Muscle of back (tissue), 11 donors: Measurements from ENCODE around the gene CFAP161. TPM values are rescaled to one million over a fixed set of nuclear protein-coding genes. Genes with fewer than 3 reads are reported as not detected.
"Not testable (repeated sequence)": the region's sequence is repeated elsewhere in the genome, so short reads cannot be mapped to it uniquely, and the experiment has no call there.

Source experiments
- DNase-seq, 3 donors: peaks; one replicate each; pipeline versions ENCODE4 v3.0.0 to v3.0.0-alpha.2; 2013
- polyA plus RNA-seq, 10 donors: library from polyadenylated mRNA; unstranded; fragments of 120-200 nt; gene quantifications; one replicate each; pipeline ENCODE4 v1.2.1, GENCODE V29; 2013; ENCODE audit not compliant: insufficient read length in 10 of 10

The CFAP161 gene
- polyA plus RNA-seq, 10 donors, result 0.27 to 1.3 (median 0.56) TPM; not detected in 1

DNA sequence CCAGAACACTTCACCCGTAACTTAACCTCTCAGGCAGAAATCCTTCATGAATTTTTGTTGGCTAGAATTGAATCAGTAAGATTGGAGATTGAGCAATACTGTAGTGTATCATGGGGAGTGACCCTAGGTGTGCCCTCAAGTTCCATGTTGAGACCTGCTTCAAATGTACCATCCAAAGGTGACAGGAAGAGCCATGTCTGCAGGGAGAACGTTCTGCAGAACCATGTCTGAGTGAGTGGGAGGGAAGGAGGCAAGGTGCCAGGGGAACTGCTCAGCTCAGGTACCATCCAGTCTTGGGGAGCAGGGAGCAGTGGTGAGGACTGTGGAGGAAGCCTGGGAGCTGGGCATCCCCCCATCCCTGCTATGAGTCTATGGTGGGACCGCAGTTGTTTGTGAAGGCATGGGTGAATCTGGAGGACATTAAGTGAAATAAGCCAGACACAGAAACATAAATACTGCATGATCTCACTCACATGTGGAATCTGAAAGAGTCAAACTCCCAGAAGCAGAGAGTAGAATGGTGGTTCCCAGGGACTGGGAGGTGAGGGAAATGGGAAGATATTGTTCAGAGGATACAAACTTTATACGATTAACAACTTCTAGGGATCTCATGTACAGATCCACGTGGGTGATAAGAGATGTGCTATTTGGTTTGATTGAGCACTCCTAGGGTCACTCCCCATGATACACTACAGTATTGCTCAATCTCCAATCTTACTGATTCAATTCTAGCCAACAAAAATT, 23.3 kb downstream of the CFAP161 start:
- peak in 1 of 3 donors; percentile 68 for DNase-seq

DNA sequence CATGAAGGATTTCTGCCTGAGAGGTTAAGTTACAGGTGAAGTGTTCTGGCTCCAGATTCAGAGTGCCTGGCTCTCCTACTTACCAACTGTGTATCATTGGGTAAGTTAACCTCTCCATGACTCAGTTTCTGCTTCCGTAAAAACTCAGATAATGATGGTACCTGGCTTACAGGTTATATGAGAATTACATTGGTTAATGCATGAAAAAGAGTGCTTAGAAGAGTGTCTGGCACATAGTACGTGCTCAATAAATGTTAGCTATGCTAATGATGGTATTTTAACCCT, 23.8 kb downstream of the CFAP161 start:
- DNase-seq, result no peak

DNA sequence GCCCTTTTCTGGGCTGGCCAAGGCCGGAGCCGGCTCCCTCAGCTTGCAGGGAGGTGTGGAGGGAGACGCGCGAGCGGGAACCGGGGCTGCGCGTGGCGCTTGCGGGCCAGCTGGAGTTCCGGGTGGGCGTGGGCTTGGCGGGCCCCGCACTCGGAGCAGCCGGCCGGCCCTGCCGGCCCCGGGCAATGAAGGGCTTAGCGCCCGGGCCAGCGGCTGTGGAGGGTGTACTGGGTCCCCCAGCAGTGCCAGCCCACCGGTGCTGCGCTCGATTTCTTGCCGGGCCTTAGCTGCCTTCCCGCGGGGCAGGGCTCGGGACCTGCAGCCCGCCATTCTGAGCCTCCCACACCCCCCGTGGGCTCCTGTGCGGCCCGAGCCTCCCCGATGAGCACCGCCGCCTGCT, 24.5 kb downstream of the CFAP161 start:
- DNase-seq, result not testable (repeated sequence)

DNA sequence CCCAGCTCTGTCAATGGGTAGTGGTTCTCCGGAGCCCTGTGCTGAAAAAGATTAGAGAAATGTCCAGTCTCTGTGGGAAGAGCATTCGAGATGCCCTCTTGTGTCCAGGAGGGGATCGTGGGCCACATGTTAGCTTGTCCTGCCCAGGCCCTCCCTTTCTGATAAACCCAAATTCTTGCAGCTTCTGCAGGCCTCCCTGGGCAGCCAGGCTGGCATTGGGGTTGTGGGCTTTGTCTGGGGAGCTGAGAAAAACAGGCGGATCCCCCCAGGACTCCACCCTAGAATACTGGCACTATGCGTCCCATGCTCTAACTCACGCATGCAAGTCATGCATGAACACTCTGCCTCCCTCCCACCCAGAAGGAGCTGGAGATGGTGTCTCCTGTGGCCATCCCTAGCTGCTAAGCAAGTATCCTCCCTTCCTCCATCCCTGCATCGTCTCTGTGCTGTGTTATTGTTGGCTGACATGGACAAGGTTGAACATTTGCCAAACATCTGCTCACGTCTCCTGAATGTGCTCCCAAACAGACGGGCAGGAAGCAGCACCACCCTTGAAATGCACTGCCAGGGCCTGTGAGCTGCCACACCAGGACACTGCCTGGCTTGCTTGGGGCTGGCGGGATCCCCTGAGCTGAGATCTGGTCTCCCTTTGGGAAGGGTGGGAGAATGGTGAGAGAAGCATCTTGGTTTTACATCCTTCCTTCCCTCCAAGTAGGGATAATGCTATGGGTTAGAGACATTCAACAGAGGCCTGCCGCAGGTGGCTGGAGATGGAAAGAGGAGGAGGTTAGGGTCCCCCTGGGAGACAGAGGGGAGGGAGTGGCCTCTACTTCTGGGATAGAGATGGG, 26.5 kb downstream of the CFAP161 start:
- peak; percentile 89 to 97 (median 91) for DNase-seq

DNA sequence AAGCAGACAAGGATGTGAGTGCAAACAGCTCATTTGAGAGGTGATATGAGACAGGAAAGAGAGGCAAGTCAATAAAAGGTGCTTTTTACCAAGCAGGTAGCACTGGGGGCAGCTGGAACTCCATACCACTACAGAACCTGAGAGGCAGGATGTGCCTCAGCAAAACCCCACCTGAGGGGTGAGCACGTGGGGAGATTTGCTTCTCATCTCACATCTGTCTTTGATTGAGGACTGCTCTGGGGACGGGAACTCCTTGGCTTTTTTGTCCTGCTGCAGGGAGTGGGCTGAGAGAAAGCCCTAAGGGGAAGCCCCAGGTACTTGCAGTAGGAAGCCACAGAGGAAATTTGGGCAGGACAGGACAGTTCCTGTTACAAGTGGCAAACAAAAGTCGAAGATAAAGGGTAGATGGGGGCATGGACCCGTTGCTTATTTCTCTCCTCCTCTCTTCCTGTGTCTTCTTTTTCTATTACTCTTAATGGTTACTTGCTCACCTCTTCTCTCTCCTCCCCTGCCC, 27.1 kb downstream of the CFAP161 start:
- no peak for DNase-seq

DNA sequence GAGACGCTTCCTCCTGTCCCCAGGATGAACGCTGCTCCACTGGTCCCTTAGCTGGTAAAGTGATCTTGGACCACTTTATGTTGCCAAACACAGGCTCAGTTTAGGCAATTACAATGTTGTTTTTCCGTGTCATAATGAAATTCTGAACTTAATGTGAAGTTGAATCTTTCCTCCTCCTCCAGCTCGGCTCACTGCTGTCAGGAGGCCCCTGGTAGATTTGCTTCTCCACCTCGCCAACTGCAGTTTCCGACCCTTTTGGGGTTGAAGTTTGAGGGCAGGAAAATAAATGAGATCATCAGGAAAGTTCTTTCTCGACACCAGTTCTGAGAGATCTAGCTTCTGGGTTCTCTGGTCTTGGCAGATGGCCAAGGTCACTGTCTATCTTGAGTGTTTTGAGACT, 27.8 kb downstream of the CFAP161 start:
- DNase-seq, result no peak

DNA sequence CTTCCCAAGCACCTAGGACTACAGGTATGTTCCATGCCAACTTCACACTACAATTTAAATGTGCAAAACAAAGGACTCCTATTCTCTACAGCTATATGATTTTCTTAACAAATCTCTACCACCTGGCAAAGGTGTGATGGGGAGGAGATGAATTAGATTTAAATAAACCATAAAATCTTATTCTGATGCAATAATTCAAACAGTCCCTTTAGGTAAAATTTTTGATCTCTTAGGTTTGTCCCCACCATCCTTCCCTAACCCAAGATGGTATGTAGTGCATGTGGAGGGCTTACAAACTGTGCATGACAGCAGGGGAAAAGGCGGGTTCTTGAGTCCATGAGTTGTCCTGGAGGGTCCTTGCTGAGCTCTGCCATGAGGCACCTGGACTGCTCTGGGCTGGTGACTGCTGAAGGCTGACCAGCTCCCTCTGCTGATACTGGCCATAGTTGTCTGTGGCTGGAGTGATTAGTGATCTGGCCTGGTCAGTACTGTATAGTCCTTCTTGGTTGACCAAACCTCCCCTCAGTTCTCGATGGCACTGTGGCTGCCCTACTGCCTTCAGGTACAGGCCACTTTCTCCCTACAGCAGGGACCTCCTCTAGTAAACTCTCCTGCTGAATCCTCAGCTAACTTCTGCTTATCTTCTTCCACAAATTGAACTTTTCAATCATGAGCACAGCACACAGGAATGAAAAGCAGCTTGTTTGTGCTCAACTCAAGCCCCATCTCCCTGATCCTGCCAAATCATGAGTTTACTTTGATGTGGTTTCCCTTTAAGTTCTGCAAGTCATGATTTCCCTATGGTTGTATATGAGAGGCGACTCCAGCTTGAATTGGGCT, 30.1 kb downstream of the CFAP161 start:
- DNase-seq, result peak in 1 of 3 donors; percentile 74

DNA sequence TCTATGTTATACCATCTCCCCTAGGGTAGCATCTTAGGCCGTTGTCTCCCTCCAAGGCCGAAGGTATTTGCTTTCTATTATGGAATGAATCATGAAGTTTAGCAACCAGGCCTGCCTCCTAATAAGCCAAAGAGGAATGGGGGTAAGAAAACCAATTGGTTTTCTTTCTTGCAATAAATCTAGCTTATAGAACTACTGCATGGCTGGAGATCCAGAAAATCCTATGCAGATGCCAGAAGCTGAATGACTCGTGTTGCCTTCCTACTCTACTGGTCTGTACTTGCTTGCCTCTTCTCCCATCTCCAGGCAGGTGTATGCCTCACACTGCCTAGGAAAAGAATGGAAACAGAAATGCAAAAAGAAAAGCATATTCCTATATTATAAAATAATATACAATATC, 31.5 kb downstream of the CFAP161 start:
- DNase-seq, result no peak

DNA sequence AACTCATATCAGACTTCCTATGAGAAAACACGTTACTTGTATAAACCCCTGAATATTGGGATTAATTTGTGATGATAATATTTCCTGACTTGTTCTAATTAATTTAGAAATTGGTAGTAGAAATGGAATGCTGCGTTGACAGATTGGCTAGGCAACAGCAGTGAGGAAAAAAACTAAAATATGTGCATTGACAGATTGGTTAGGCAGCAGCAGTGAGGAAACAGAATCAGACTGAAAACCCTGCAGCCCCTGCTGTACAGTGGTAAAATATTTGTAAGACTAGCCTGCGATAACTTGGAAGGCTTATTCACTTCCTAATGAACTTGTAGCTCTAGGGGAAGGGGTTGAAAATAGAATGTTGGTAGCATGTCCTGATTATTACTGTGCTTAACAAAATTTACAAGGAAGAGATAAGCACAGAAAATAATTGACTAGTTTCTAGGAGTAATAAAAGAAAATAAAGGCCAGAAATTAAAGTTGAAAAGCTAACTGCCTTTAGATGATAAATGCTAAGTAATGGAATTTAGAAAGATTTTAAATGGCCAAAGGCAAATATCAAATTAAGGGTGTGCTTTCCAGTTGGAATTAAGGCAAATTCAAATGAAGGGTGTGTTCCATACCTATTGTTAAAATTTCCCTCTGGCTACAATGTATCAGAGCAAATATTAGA, 32.7 kb downstream of the CFAP161 start:
- DNase-seq, result no peak

DNA sequence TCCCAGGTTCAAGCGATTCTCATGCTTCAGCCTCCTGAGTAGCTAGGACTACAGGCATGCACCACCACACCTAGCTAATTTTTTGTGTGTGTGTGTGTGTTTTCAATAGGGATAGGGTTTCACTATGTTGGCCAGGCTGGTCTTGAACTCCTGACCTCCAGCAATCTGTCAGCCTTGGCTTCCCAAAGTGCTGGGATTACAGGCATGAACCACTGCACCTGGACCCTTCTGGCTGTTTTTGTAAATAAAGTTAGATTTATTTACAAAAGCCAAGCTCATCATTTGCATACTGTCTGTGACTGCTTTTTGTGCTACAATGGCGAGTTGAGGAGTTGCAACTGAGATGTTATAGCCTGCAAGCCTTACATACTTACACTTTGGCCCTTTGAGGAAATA, 34.1 kb downstream of the CFAP161 start:
- DNase-seq, result no peak

DNA sequence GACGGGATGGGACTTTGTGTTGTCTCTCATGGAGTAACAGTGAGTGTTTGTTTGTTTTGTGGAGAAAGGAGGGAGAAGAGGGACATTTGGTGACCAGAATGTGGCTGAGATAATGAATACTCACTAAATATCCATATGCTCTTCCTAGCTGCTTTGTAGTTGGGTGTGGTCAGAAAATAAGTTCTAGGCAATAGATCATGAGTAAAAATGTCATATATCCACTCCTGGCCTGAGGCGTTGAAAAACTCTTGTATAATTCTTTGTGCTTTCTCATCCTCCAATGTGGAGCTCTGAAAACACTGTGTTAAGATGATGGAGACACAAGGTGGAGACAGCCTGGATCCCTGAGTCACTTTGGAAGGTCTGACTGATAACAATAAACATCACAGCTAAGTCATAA, 34.6 kb downstream of the CFAP161 start:
- DNase-seq, result no peak

DNA sequence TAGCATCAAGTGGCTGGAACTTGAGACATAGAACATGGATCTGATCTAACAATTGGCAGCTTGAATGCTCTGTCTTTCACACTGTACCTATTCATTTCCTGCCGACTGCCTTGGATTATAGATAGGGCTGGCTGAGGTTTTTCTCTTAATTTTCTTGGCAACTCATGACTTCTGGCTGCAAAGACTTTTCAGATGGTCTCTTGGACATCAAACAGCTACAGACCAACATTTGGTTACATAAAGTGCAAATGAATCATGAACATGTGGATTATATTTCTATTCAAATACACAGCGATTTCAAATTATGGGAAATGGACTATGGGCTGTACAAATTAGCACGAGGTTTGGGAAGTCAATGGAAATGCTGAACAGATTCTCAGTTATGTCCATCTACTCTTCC, 36.4 kb downstream of the CFAP161 start:
- no peak for DNase-seq

DNA sequence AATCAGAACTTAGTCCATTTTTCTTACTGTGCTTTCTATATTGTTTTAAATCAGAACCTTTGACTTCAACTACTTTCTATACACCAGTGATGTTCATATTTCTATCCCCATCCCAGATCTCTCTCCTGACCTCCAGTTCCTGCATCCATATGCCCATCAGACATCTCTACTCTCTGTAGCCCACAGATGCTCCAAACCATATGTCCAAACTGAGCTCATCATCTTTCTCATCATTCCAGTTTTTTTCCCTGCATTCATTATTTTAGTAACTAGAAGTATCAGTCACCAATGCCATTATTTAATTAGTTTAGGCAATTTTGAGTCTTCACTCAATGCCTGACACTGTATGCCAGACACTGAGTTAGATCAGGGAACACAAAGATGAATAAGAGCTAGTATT, 37.2 kb downstream of the CFAP161 start:
- no peak for DNase-seq

DNA sequence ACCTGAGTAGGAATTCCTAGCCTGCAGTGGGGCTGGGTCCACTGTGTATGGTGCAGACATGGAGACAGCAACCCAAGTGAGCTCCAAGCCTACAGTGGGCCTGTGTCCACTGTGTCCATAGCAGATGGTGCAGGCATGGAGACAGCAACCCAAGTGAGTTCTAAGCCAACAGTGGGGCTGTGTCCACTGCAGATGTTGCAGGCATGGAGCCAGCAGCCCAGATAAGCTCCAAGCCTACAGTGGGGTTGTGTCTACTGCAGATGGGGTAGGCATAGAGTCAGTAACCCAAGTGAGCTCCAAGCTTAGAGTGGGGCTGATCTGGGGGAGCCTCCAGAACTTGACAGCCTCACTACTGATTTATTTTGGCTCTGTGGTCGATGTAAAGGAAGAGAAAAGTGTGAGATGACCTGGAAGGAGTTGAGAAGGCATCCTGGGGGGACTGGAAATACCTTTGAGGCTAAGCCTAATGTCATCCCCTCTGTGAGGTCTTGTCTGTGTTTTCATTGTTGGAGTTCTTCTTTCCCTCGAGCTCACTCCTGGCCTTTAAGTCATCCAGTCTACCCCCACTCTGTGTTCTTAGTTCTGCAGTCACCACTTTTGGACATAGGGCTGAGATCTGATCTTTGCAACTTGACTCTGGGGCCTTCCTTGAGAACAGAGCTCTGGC, 40.2 kb downstream of the CFAP161 start:
- DNase-seq, result peak in 1 of 3 donors; percentile 52

DNA sequence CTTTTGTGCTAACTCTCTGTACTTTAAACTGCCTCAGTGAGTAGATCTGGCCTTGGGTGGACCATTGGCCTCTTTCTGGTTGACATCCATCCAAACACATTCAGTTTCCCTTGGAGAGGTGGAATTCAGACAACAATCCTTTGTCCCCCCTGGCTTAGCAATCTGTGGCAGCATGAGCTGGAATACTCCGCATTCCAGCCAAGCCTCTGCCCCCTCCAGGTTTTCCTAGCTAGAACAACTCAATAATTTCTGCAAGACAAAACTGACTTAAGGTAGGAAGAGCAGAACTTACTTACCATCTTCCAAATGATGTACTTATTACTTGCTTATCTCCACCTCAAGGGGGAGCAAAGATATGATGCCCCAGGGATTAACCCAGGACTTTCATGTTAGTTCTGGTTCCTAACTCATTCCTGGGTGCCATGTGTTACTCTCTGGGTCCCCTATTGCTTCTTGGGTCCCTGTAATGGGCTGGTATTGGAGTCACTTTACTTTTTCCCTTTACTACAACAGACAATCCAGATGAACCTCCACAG, 40.8 kb downstream of the CFAP161 start:
- DNase-seq, result no peak

DNA sequence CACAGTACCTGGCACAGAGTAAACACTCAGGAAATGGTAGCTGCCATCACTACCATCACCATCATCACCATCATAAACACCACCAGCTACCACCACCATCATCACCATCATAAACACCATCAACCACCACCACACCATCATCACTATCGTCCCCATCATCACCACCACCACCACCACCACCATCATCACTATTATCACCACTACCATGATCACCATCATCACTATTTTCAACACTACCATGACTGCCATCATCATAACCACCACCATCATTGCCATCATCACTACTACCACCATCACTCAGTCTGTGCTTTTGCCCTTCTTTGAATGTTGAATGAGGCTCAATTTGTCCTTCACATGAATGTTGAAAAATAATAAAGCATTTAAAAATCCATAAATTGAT, 41.4 kb downstream of the CFAP161 start:
- no peak for DNase-seq

DNA sequence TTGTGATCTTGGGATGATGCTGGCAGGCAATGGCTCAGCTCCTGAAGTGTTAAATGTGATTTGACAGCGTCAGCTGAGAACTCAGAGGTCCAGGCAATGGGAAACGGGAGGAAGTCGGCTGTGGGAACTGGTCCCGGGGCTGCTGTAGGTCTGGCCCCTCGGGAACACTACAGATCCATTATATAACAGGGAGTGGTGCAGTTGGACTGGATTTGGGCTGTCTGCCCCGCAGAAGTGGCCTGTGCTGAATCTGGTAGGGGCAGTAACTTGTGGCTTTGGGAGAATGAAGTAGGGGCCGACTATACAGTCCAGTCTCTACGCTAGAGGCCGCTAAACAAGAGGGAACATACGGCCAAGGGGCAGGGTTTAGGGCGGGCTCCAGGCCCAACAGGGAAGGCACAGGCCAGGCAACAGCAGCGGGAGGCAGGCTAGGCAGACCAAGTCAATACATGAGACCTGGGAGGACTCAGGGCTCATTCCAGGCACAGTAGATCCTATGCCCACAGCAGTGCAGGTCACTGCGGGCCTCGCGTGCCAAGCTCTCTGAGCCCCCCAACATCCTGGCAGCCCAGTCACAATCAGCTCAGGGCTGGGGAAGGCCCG, 42.3 kb downstream of the CFAP161 start:
- peak in 2 of 3 donors; percentile 30 to 69 for DNase-seq

DNA sequence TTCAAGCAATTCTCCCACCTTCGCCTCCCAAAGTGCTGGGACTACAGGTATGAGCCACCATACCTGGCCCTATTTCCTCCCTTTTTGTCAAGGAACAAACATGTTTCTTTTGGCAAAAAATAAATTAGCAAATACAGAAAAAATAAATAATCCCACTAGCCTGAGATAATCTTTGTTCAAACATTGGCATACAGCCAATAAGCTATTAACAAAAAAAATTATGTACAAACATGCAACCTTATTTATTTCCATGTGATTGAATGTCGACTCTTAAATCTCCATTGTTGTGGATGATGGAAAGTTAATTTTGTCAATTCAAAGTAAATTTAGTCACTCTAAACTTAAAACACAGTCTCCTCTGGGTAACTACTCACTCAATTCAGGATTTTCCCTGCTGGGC, 44.3 kb downstream of the CFAP161 start:
- DNase-seq, result no peak

DNA sequence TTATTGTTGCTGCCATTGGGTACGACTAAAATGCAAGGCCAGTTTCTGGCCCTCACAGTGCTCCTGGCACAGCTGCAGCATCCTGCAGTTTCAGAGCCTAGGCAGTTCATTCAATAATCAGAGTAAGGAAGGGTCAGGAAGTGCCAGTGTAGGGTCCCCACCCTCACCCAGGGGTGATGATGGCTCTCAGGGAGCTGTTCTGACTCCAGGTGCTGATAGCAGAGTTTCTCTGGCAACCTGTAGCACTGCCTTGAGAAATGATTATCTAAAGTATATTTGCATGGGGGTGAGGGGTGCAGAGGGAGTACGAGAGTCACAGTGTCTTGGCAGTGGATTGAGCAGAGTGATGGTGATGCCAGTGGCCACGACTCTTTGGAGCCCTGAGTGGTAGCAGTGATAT, 47.1 kb downstream of the CFAP161 start:
- DNase-seq, result no peak

DNA sequence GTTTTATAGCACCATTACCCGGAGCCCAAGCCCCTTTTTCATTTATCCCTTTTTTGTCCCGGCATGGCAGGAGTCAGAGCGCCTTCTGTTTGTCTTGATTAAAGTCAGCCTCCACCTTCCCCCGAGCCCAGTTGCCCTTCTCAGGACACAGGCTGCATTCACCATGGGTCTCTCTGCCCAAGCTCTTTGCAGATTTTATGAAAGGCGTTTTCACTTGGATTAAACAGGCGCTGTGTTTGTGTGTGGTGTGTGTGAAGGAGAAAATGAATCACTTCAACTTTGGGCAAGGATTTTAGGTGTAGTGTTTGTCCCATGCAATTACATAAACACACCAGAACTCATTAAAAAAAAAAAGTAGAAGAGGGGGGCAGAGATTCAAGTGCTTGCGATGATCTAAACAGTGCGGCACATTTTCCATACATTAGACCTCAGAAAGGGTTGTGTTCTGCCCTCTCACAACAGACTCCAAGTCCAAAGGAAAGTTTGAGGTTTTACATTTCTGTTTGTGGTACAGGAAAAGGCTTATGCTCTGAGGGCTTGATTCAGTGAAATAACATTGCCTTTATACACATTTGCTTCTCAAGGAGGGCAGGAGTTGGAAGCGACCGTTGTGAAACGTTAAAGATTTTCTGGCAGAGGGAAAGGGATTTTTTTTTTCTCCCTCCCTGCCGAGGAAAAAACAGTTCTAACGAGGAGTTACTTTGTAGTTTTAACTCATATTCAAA, 48.1 kb downstream of the CFAP161 start:
- peak in 1 of 3 donors; percentile 42 for DNase-seq
